Measurements from ENCODE around the gene CPT1A. TPM values are rescaled to one million over a fixed set of nuclear protein-coding genes. Genes with fewer than 3 reads are reported as not detected.

Gene CPT1A
- polyA plus RNA-seq, 1 donor (not counting 4 experiments of a cell fraction or from before 2014, with no cell fraction given) = 12.9 TPM

GRCh38 chr11:68804786-68805185 lies 36.9 kb downstream of the CPT1A start:
- dilution Hi-C loops (cut with MboI; ENCODE audit: extremely low pct_ligation_motif_present, low sequenced_read_pairs) = no loop called here
- Histone ChIP-seq H3K9ac (ENCODE audit: control insufficient read depth, extremely low read depth, insufficient read depth, low read length) (no peak overlapping the region), H3K4me1 (ENCODE audit: control insufficient read depth, extremely low read depth, insufficient read depth, low read length) (no peaks in the 10 kb centered on the region), H3K9me3 (ENCODE audit: control insufficient read depth, low read depth, low read length) (no peaks in the 10 kb centered on the region), H2AFZ (ENCODE audit: control insufficient read depth, low read length) (no peak overlapping the region), H3K4me3 (ENCODE audit: control insufficient read depth in 2 of 3, extremely low read depth in 1 of 3, insufficient read depth in 2 of 3, low read depth in 1 of 3, low read length in 3 of 3) (no peak overlapping the region), H3K9me1 (ENCODE audit: control insufficient read depth, extremely low read depth, insufficient read depth, low read length) (no peaks in the 10 kb centered on the region), H3K27me3 (ENCODE audit: control insufficient read depth, extremely low read depth, insufficient read depth, low read length) (no peaks in the 10 kb centered on the region), H3K79me2 (ENCODE audit: control insufficient read depth, insufficient read depth, low read length) (no peaks in the 10 kb centered on the region), H3K4me2 (ENCODE audit: control insufficient read depth, extremely low read depth, insufficient read depth, low read depth, low read length) (no peak overlapping the region), H4K20me1 (ENCODE audit: control insufficient read depth, extremely low read depth, insufficient read depth, low read length) (no peaks in the 10 kb centered on the region), H3K36me3 (ENCODE audit: control insufficient read depth in 2 of 2, extremely low read depth in 1 of 2, insufficient read depth in 2 of 2, low read length in 2 of 2) (peaks cover 0 to 14% of the 10 kb centered on the region in 2 experiments), H3K27ac (ENCODE audit: control insufficient read depth, insufficient read depth, low read length) (no peak overlapping the region)
- TF ChIP-seq EZH2 (IDR thresholded peaks at IDR 0.05; ENCODE audit: low read length) (no peak), CTCF (optimal IDR thresholded peaks at IDR 0.05 in 1 of 3, IDR thresholded peaks at IDR 0.05 in 1 of 3, conservative IDR thresholded peaks at IDR 0.05 in 1 of 3; ENCODE audit: extremely low read depth in 1 of 3, insufficient read depth in 2 of 3, low read length in 3 of 3) (no peak)
- FAIRE-seq (no peak), DNase-seq (ENCODE audit: low read depth, low spot score) (no peak)

GRCh38 chr11:68803766-68804165 lies 38.0 kb downstream of the CPT1A start:
- no peak overlapping the region for H3K9ac ChIP-seq (ENCODE audit: control insufficient read depth, extremely low read depth, insufficient read depth, low read length)
- no peaks in the 10 kb centered on the region for H3K79me2 ChIP-seq (ENCODE audit: control insufficient read depth, insufficient read depth, low read length)
- no peak overlapping the region for H3K27ac ChIP-seq (ENCODE audit: control insufficient read depth, insufficient read depth, low read length)
- no peaks in the 10 kb centered on the region for H3K27me3 ChIP-seq (ENCODE audit: control insufficient read depth, extremely low read depth, insufficient read depth, low read length)
- H4K20me1 ChIP-seq (ENCODE audit: control insufficient read depth, extremely low read depth, insufficient read depth, low read length) = no peaks in the 10 kb centered on the region
- H3K4me2 ChIP-seq (ENCODE audit: control insufficient read depth, extremely low read depth, insufficient read depth, low read depth, low read length) = no peak overlapping the region
- dilution Hi-C loops (cut with MboI; ENCODE audit: extremely low pct_ligation_motif_present, low sequenced_read_pairs) = no loop called here
- TF ChIP-seq EZH2 (IDR thresholded peaks at IDR 0.05; ENCODE audit: low read length) (no peak), CTCF (optimal IDR thresholded peaks at IDR 0.05 in 1 of 3, IDR thresholded peaks at IDR 0.05 in 1 of 3, conservative IDR thresholded peaks at IDR 0.05 in 1 of 3; ENCODE audit: extremely low read depth in 1 of 3, insufficient read depth in 2 of 3, low read length in 3 of 3) (no peak)
- H2AFZ ChIP-seq (ENCODE audit: control insufficient read depth, low read length) = no peak overlapping the region
- no peaks in the 10 kb centered on the region for H3K9me3 ChIP-seq (ENCODE audit: control insufficient read depth, low read depth, low read length)
- no peak overlapping the region for H3K4me3 ChIP-seq (ENCODE audit: control insufficient read depth in 2 of 3, extremely low read depth in 1 of 3, insufficient read depth in 2 of 3, low read depth in 1 of 3, low read length in 3 of 3)
- FAIRE-seq = no peak
- peaks cover 0 to 14% of the 10 kb centered on the region in 2 experiments for H3K36me3 ChIP-seq (ENCODE audit: control insufficient read depth in 2 of 2, extremely low read depth in 1 of 2, insufficient read depth in 2 of 2, low read length in 2 of 2)
- no peaks in the 10 kb centered on the region for H3K9me1 ChIP-seq (ENCODE audit: control insufficient read depth, extremely low read depth, insufficient read depth, low read length)
- no peaks in the 10 kb centered on the region for H3K4me1 ChIP-seq (ENCODE audit: control insufficient read depth, extremely low read depth, insufficient read depth, low read length)
- DNase-seq (ENCODE audit: low read depth, low spot score) = no peak
